Measurements from ENCODE around the gene NCOA7.

GRCh38 chr6:125944896-125945295 is 154.1 kb downstream of the NCOA7 start:
- TF ChIP-seq POLR2AphosphoS5 (IDR thresholded peaks at IDR 0.05; ENCODE audit: low read depth, low read length) = no peak
- no peak for TF ChIP-seq TAF1 (IDR thresholded peaks at IDR 0.05; ENCODE audit: borderline replicate concordance, low read depth, low read length)
- no peak for TF ChIP-seq POLR2A (IDR thresholded peaks at IDR 0.05; ENCODE audit: low read depth, low read length)

Measured in GM12892 (cell line).